Measurements from ENCODE around the gene CAMK4. TPM values are rescaled to one million over a fixed set of nuclear protein-coding genes. Genes with fewer than 3 reads are reported as not detected.

The CAMK4 gene
- total and polyA plus RNA-seq, 4 donors: 0.27 to 1.4 (median 1.2) TPM

DNA sequence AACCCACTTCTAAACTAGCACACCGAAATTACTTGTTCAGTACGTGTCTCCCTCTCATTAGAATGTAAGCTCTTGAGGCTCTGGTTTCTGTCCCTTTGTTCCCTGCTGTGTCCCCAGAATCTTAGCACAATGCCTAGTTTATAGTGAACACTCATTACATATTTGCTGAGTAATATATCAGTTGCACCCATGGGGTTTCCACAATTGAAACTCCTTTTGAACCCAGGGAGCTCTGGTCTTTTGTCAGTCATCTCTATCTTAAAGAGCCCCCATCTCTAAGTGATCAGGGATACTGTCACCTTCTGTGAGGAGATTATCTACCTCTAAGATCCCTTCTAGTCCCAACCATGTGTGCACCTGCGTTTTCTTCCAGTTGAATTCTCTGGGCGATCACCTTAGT lies 12.8 kb downstream of the CAMK4 start:
- H3K9me3 ChIP-seq (ENCODE audit: control insufficient read depth in 4 of 4, low read length in 3 of 4): no peaks in the 10 kb centered on the region
- TF ChIP-seq JUND (IDR thresholded peaks at IDR 0.05) (no peak), RAD21 (IDR thresholded peaks at IDR 0.05) (no peak)
- H3K9ac ChIP-seq (ENCODE audit: low read depth in 1 of 2, low read length in 2 of 2): no peak overlapping the region
- no peak for DNase-seq (ENCODE audit: low spot score)
- WGBS: 78% methylated on average over 4 of the region's 4 CpGs
- no peaks in the 10 kb centered on the region for H3K36me3 ChIP-seq (ENCODE audit: control insufficient read depth in 4 of 4, insufficient read depth in 3 of 4, low read depth in 1 of 4, low read length in 3 of 4)
- H3K27me3 ChIP-seq (ENCODE audit: control insufficient read depth in 4 of 4, insufficient read depth in 4 of 4, low read length in 3 of 4): peaks cover 0 to 3% (median 0%) of the 10 kb centered on the region in 4 donors
- H3K4me3 ChIP-seq (ENCODE audit: low read depth in 1 of 3, low read length in 3 of 3): no peak overlapping the region
- no peaks in the 10 kb centered on the region for H3K4me1 ChIP-seq (ENCODE audit: control insufficient read depth in 4 of 4, insufficient read depth in 4 of 4, low read length in 3 of 4)
- no peak overlapping the region for H3K27ac ChIP-seq (ENCODE audit: low read depth in 1 of 2, low read length in 2 of 2)

DNA sequence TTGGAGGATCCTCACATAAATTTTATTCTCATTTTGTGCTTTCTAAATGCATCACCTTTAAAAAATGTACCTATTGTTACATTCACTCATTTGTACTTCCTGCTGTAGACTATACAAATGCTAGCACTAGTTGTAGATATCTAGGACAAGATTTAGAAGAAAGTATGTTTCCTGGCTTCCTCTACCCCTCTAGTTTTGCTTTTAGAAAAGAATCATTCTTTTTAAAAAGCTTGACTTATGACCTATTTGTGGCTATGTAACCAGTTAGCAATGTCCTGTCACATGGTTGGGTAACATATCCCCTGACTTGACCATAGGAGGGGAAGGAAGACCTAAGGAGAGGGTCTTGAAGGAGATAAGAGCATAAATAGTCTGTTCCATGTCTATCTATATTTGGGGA lies 13.3 kb downstream of the CAMK4 start:
- no peak for DNase-seq (ENCODE audit: low spot score)
- Histone ChIP-seq H3K9ac (ENCODE audit: low read depth in 1 of 2, low read length in 2 of 2) (no peak overlapping the region), H3K4me1 (ENCODE audit: control insufficient read depth in 4 of 4, insufficient read depth in 4 of 4, low read length in 3 of 4) (no peaks in the 10 kb centered on the region), H3K36me3 (ENCODE audit: control insufficient read depth in 4 of 4, insufficient read depth in 3 of 4, low read depth in 1 of 4, low read length in 3 of 4) (no peaks in the 10 kb centered on the region), H3K27me3 (ENCODE audit: control insufficient read depth in 4 of 4, insufficient read depth in 4 of 4, low read length in 3 of 4) (peaks cover 0 to 3% (median 0%) of the 10 kb centered on the region in 4 donors), H3K27ac (ENCODE audit: low read depth in 1 of 2, low read length in 2 of 2) (no peak overlapping the region), H3K4me3 (ENCODE audit: low read depth in 1 of 3, low read length in 3 of 3) (no peak overlapping the region), H3K9me3 (ENCODE audit: control insufficient read depth in 4 of 4, low read length in 3 of 4) (no peaks in the 10 kb centered on the region)
- TF ChIP-seq, protein P1, sequence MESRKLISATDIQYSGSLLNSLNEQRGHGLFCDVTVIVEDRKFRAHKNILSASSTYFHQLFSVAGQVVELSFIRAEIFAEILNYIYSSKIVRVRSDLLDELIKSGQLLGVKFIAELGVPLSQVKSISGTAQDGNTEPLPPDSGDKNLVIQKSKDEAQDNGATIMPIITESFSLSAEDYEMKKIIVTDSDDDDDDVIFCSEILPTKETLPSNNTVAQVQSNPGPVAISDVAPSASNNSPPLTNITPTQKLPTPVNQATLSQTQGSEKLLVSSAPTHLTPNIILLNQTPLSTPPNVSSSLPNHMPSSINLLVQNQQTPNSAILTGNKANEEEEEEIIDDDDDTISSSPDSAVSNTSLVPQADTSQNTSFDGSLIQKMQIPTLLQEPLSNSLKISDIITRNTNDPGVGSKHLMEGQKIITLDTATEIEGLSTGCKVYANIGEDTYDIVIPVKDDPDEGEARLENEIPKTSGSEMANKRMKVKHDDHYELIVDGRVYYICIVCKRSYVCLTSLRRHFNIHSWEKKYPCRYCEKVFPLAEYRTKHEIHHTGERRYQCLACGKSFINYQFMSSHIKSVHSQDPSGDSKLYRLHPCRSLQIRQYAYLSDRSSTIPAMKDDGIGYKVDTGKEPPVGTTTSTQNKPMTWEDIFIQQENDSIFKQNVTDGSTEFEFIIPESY (IDR thresholded peaks at IDR 0.05): no peak
- TF ChIP-seq NR2F2 (IDR thresholded peaks at IDR 0.05) (no peak), FOXA2 (IDR thresholded peaks at IDR 0.05) (no peak), RXRA (IDR thresholded peaks at IDR 0.05) (no peak), EGR1 (IDR thresholded peaks at IDR 0.05; ENCODE audit: low read depth in 2 of 2) (no peak), HNF4A (conservative IDR thresholded peaks at IDR 0.05) (no peak)

DNA sequence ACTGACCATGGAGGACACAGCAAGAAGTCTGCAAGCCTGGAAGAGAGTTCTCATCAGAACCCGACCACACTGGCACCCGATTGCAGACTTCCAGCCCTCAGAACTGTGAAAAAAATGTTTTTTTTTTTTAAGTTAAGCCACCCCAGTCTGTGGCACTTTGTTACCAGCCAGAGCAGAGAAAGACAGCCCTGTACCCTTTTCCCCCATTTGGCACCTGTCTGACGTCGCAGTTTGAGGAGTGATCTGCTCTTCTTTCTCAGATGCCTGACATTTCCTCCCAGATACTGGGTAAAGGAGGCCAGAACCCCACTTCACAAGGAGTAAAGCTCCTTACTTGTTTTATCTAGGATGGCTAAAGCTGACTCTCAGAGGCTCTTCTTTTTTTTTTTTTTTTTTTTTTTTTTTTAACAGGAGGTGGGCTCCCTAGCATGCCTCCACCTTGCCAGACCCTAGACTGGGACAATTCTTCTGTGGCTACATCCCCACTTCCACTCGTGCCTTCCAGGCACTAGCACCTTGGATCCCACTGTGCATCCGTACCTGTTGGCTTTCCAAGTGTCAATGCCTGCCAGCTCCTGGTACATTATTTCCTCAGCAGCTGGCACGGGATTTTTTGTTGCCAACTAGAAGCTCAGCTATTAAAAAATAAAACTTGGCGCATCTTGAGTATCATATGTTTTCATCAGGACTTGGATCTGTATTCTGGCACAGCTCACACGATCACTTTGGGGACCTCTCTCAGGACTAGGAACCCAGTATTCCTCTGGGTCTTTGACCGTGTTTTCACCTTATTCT lies 14.4 kb downstream of the CAMK4 start:
- 81% methylated on average over 10 of the region's 10 CpGs for WGBS

More for the DNA sequence above, 14.4 kb downstream of the CAMK4 start:
- no peaks in the 10 kb centered on the region for H3K4me1 ChIP-seq (ENCODE audit: control insufficient read depth in 4 of 4, insufficient read depth in 4 of 4, low read length in 3 of 4)
- no peaks in the 10 kb centered on the region for H3K36me3 ChIP-seq (ENCODE audit: control insufficient read depth in 4 of 4, insufficient read depth in 3 of 4, low read depth in 1 of 4, low read length in 3 of 4)
- TF ChIP-seq GABPA (IDR thresholded peaks at IDR 0.05 in 1 of 2, conservative IDR thresholded peaks at IDR 0.05 in 1 of 2): no peak
- no peak for TF ChIP-seq RAD21 (IDR thresholded peaks at IDR 0.05)
- TF ChIP-seq JUND (IDR thresholded peaks at IDR 0.05): no peak
- TF ChIP-seq EGR1 (IDR thresholded peaks at IDR 0.05; ENCODE audit: low read depth in 2 of 2): no peak
- TF ChIP-seq YY1 (IDR thresholded peaks at IDR 0.05): no peak
- TF ChIP-seq TAF1 (conservative IDR thresholded peaks at IDR 0.05): no peak
- TF ChIP-seq, protein P1 (IDR thresholded peaks at IDR 0.05): no peak
- TF ChIP-seq, protein P2, sequence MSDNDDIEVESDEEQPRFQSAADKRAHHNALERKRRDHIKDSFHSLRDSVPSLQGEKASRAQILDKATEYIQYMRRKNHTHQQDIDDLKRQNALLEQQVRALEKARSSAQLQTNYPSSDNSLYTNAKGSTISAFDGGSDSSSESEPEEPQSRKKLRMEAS (IDR thresholded peaks at IDR 0.05): no peak
- no peak for TF ChIP-seq FOXA1 (IDR thresholded peaks at IDR 0.05)
- TF ChIP-seq SP1 (IDR thresholded peaks at IDR 0.05): no peak
- TF ChIP-seq NR2F2 (IDR thresholded peaks at IDR 0.05): no peak
- H3K27ac ChIP-seq (ENCODE audit: low read depth in 1 of 2, low read length in 2 of 2): no peak overlapping the region
- peaks cover 0 to 3% (median 0%) of the 10 kb centered on the region in 4 donors for H3K27me3 ChIP-seq (ENCODE audit: control insufficient read depth in 4 of 4, insufficient read depth in 4 of 4, low read length in 3 of 4)
- H3K9me3 ChIP-seq (ENCODE audit: control insufficient read depth in 4 of 4, low read length in 3 of 4): no peaks in the 10 kb centered on the region
- no peak overlapping the region for H3K4me3 ChIP-seq (ENCODE audit: low read depth in 1 of 3, low read length in 3 of 3)
- H3K9ac ChIP-seq (ENCODE audit: low read depth in 1 of 2, low read length in 2 of 2): no peak overlapping the region
- DNase-seq (ENCODE audit: low spot score): no peak
